OCI-LY7 (cell line): Measurements from ENCODE around the gene PI4K2A.

Source experiments
- EZH2phosphoT487 ChIP-seq: fragments of 200-600 bp; sonication (generic); IDR thresholded peaks from 2 replicates; pipeline ENCODE4 v1.6.1; 2018; ENCODE audit warnings: low read depth, borderline replicate concordance, mild to moderate bottlenecking, mixed run types, antibody characterized with exemption, low read length, moderate library complexity, mixed read lengths
- TF ChIP-seq, protein P1 (sequence below): fragments of 200-600 bp; sonication (generic); conservative IDR thresholded peaks from 2 replicates; pipeline ENCODE4 v1.5.1; 2014; ENCODE audit warnings: mild to moderate bottlenecking, antibody characterized with exemption, low read length, moderate library complexity, mixed read lengths

DNA sequence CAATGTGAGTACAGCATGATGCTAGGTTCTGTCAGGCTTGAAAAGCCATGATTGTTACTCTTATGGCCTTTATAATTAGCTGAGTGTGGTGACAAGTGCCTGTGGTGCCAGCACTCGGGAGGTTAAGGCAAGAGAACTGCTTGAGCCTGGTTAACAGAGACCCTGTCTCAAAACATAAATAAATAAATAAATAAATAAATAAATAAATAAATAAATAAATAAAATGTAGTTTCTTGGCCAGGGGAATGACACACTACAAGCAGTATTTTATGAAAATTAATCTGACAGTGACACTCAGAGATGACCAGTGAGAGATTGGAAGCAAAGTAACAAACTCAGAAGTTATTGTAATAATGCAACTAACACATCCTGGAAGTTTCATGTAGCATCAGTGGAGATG lies 4.9 kb upstream of the PI4K2A start:
- TF ChIP-seq EZH2phosphoT487: no peak
- TF ChIP-seq, protein P1, sequence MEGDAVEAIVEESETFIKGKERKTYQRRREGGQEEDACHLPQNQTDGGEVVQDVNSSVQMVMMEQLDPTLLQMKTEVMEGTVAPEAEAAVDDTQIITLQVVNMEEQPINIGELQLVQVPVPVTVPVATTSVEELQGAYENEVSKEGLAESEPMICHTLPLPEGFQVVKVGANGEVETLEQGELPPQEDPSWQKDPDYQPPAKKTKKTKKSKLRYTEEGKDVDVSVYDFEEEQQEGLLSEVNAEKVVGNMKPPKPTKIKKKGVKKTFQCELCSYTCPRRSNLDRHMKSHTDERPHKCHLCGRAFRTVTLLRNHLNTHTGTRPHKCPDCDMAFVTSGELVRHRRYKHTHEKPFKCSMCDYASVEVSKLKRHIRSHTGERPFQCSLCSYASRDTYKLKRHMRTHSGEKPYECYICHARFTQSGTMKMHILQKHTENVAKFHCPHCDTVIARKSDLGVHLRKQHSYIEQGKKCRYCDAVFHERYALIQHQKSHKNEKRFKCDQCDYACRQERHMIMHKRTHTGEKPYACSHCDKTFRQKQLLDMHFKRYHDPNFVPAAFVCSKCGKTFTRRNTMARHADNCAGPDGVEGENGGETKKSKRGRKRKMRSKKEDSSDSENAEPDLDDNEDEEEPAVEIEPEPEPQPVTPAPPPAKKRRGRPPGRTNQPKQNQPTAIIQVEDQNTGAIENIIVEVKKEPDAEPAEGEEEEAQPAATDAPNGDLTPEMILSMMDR: no peak
